Vagina (tissue), 2 donors: Measurements from ENCODE around the gene AGBL4. TPM values are rescaled to one million over a fixed set of nuclear protein-coding genes. Genes with fewer than 3 reads are reported as not detected.

ENCODE experiments used
- DNase-seq, 2 donors: peaks; one replicate each; pipeline ENCODE4 v3.0.0-alpha.2; 2017; ENCODE audit errors: extremely low spot score in 2 of 2
- H3K27ac ChIP-seq: fragments of 200-600 bp; sonication (generic); one replicate; pipeline ENCODE4 v1.5.1; 2019
- H3K27me3 ChIP-seq: fragments of 200-600 bp; sonication (generic); one replicate; pipeline ENCODE4 v1.5.1; 2019
- H3K36me3 ChIP-seq, 2 donors: fragments of 200-600 bp; sonication (generic); one replicate each; pipeline ENCODE4 v1.5.1; 2017 to 2019
- H3K4me1 ChIP-seq: fragments of 200-600 bp; sonication (generic); one replicate; pipeline ENCODE4 v1.5.1; 2019
- H3K4me3 ChIP-seq, 2 donors: fragments of 200-600 bp; sonication (generic); 1 replicate in 1 of 2; 2 replicates in 1 of 2; pipeline ENCODE4 v1.5.1; 2016 to 2019
- H3K9me3 ChIP-seq: fragments of 200-600 bp; sonication (generic); one replicate; pipeline ENCODE4 v1.5.1; 2019
- CTCF ChIP-seq, 3 experiments: fragments of 450-650 bp in 2 of 3; fragments of 200-600 bp in 1 of 3; sonication (generic) in 1 of 3; IDR thresholded peaks; one replicate each; pipeline ENCODE4 v1.5.1; 2017 to 2019; ENCODE audit warnings: antibody characterized with exemption in 3 of 3, mild to moderate bottlenecking in 2 of 3, moderate library complexity in 2 of 3
- POLR2A ChIP-seq, 2 donors: fragments of 450-650 bp; IDR thresholded peaks; one replicate each; pipeline ENCODE4 v1.6.1; 2017; ENCODE audit warnings: antibody characterized with exemption in 2 of 2, mild to moderate bottlenecking in 2 of 2, moderate library complexity in 2 of 2
- POLR2AphosphoS5 ChIP-seq, 2 donors: sonication (generic); formaldehyde crosslinking; IDR thresholded peaks; one replicate each; pipeline ENCODE4 v1.9.0; 2017; ENCODE audit warnings: antibody characterized with exemption in 2 of 2, mild to moderate bottlenecking in 2 of 2, low read depth in 1 of 2; ENCODE audit not compliant: insufficient read depth in 1 of 2
- intact Hi-C: fragments of 100-400 bp; cut with DNase I; formaldehyde crosslinking; loops from one replicate; pipeline ENCODE4 v1.15.1; 2023
- total RNA-seq: library from RNA; depleted of rRNA; stranded (reverse); fragments of >200 nt; gene quantifications from one replicate; pipeline ENCODE4 v1.2.3, GENCODE V29; 2016

AGBL4 gene
- total RNA-seq, 1 donor from 2014 or later, result not detected

- Histone ChIP-seq H3K4me3 (no peak overlapping the region), H3K9me3 (no peaks in the 10 kb centered on the region), H3K36me3 (no peaks in the 10 kb centered on the region), H3K4me1 (no peaks in the 10 kb centered on the region), H3K27ac (no peak overlapping the region), H3K27me3 (no peaks in the 10 kb centered on the region)
- TF ChIP-seq POLR2AphosphoS5 (IDR thresholded peaks at IDR 0.05; ENCODE audit: insufficient read depth in 1 of 2, low read depth in 1 of 2), result no peak
- TF ChIP-seq POLR2A (IDR thresholded peaks at IDR 0.05), result no peak
- no peak for TF ChIP-seq CTCF (IDR thresholded peaks at IDR 0.05)
- intact Hi-C loops, result no loop called here
- DNase-seq, result no peak
These were observed 676.9 kb downstream of the AGBL4 start for GRCh38 chr1:49346767-49347349.

GRCh38 chr1:49340576-49340975 is 683.2 kb downstream of the AGBL4 start:
- no peak overlapping the region for H3K27ac ChIP-seq
- TF ChIP-seq CTCF (IDR thresholded peaks at IDR 0.05) (no peak), POLR2AphosphoS5 (IDR thresholded peaks at IDR 0.05; ENCODE audit: insufficient read depth in 1 of 2, low read depth in 1 of 2) (no peak), POLR2A (IDR thresholded peaks at IDR 0.05) (no peak)
- no peak overlapping the region for H3K4me3 ChIP-seq
- intact Hi-C loops, result no loop called here
- H3K27me3 ChIP-seq, result no peaks in the 10 kb centered on the region
- DNase-seq, result no peak
- no peaks in the 10 kb centered on the region for H3K4me1 ChIP-seq
- H3K9me3 ChIP-seq, result no peaks in the 10 kb centered on the region
- H3K36me3 ChIP-seq, result no peaks in the 10 kb centered on the region

GRCh38 chr1:49339043-49339442 is 684.7 kb downstream of the AGBL4 start:
- DNase-seq, result no peak
- no peaks in the 10 kb centered on the region for H3K36me3 ChIP-seq
- intact Hi-C loops, result no loop called here
- H3K4me1 ChIP-seq, result no peaks in the 10 kb centered on the region
- H3K4me3 ChIP-seq, result no peak overlapping the region
- H3K9me3 ChIP-seq, result no peaks in the 10 kb centered on the region
- no peaks in the 10 kb centered on the region for H3K27me3 ChIP-seq
- H3K27ac ChIP-seq, result no peak overlapping the region
- no peak for TF ChIP-seq CTCF (IDR thresholded peaks at IDR 0.05)
- TF ChIP-seq POLR2AphosphoS5 (IDR thresholded peaks at IDR 0.05; ENCODE audit: insufficient read depth in 1 of 2, low read depth in 1 of 2), result no peak
- no peak for TF ChIP-seq POLR2A (IDR thresholded peaks at IDR 0.05)

GRCh38 chr1:49337251-49337650 is 686.5 kb downstream of the AGBL4 start:
- intact Hi-C loops, result no loop called here
- no peak overlapping the region for H3K4me3 ChIP-seq
- H3K27ac ChIP-seq, result no peak overlapping the region
- TF ChIP-seq POLR2A (IDR thresholded peaks at IDR 0.05) (no peak), POLR2AphosphoS5 (IDR thresholded peaks at IDR 0.05; ENCODE audit: insufficient read depth in 1 of 2, low read depth in 1 of 2) (no peak)
- no peaks in the 10 kb centered on the region for H3K36me3 ChIP-seq
- no peak for DNase-seq
- H3K4me1 ChIP-seq, result no peaks in the 10 kb centered on the region
- no peaks in the 10 kb centered on the region for H3K9me3 ChIP-seq
- H3K27me3 ChIP-seq, result no peaks in the 10 kb centered on the region

GRCh38 chr1:49333906-49334305 is 689.8 kb downstream of the AGBL4 start:
- Histone ChIP-seq H3K27ac (no peak overlapping the region), H3K9me3 (no peaks in the 10 kb centered on the region), H3K4me3 (no peak overlapping the region), H3K4me1 (no peaks in the 10 kb centered on the region), H3K27me3 (no peaks in the 10 kb centered on the region), H3K36me3 (no peaks in the 10 kb centered on the region)
- DNase-seq, result no peak
- TF ChIP-seq CTCF (IDR thresholded peaks at IDR 0.05) (no peak), POLR2AphosphoS5 (IDR thresholded peaks at IDR 0.05; ENCODE audit: insufficient read depth in 1 of 2, low read depth in 1 of 2) (no peak), POLR2A (IDR thresholded peaks at IDR 0.05) (no peak)
- intact Hi-C loops, result no loop called here
